GM19438 (cell line): ENCODE measurements around the gene PSG11.
"Not testable (repeated sequence)": the region's sequence is repeated elsewhere in the genome, so short reads cannot be mapped to it uniquely, and the experiment has no call there.

Source experiments
- ATAC-seq: cut with Tn5 transposase; IDR thresholded peaks from one replicate; pipeline ENCODE4 v1.9.1; 2021; ENCODE audit warnings: low read depth; ENCODE audit not compliant: unreplicated experiment

PSG11 gene

GRCh38 chr19:43026369-43026768 lies at the start of gene PSG11:
Gene PSG11 (minus strand): TSS chr19:43026469. CDS start chr19:43026372, 97 bp downstream.
- not testable (repeated sequence) for ATAC-seq

- ATAC-seq, result not testable (repeated sequence)
Measured at GRCh38 chr19:43062418-43062817, 36.1 kb upstream of the PSG11 start.

- ATAC-seq, result not testable (repeated sequence)
Measured at GRCh38 chr19:43061326-43061725, 35.1 kb upstream of the PSG11 start.

- ATAC-seq, result not testable (repeated sequence)
Measured at GRCh38 chr19:43060254-43060653, 34.0 kb upstream of the PSG11 start.

- not testable (repeated sequence) for ATAC-seq
Measured at GRCh38 chr19:43059482-43059881, 33.2 kb upstream of the PSG11 start.

- not testable (repeated sequence) for ATAC-seq
Measured at GRCh38 chr19:43058440-43058839, 32.2 kb upstream of the PSG11 start.

GRCh38 chr19:43047966-43048365 lies 21.7 kb upstream of the PSG11 start:
- ATAC-seq, result not testable (repeated sequence)

GRCh38 chr19:43046578-43046977 lies 20.3 kb upstream of the PSG11 start:
- ATAC-seq, result not testable (repeated sequence)

- ATAC-seq, result not testable (repeated sequence)
Measured at GRCh38 chr19:43043492-43044180, 17.4 kb upstream of the PSG11 start.

- not testable (repeated sequence) for ATAC-seq
Measured at GRCh38 chr19:43031645-43032044, 5.4 kb upstream of the PSG11 start.

- no peak for ATAC-seq
Measured at GRCh38 chr19:43028866-43029265, 2.6 kb upstream of the PSG11 start.

GRCh38 chr19:43027985-43028384 lies 1.7 kb upstream of the PSG11 start:
- not testable (repeated sequence) for ATAC-seq

- ATAC-seq, result not testable (repeated sequence)
Measured at GRCh38 chr19:43027061-43027460, 792 bp upstream of the PSG11 start.

GRCh38 chr19:43022098-43022497 lies 4.2 kb downstream of the PSG11 start:
- not testable (repeated sequence) for ATAC-seq

GRCh38 chr19:43021629-43022028 lies 4.6 kb downstream of the PSG11 start:
- not testable (repeated sequence) for ATAC-seq

GRCh38 chr19:43019588-43019987 lies 6.7 kb downstream of the PSG11 start:
- not testable (repeated sequence) for ATAC-seq

- ATAC-seq, result not testable (repeated sequence)
Measured at GRCh38 chr19:43005841-43006240, 20.4 kb downstream of the PSG11 start.

GRCh38 chr19:43004846-43005245 lies 21.4 kb downstream of the PSG11 start:
- ATAC-seq, result not testable (repeated sequence)

- ATAC-seq, result not testable (repeated sequence)
Measured at GRCh38 chr19:43003634-43004033, 22.6 kb downstream of the PSG11 start.

GRCh38 chr19:43002948-43003347 lies 23.3 kb downstream of the PSG11 start:
- not testable (repeated sequence) for ATAC-seq

GRCh38 chr19:42996161-42996560 lies 30.1 kb downstream of the PSG11 start:
- ATAC-seq, result not testable (repeated sequence)

GRCh38 chr19:42992029-42992604 lies 34.2 kb downstream of the PSG11 start:
- ATAC-seq, result not testable (repeated sequence)
